ENCODE measurements around the gene CFAP210.
"Not testable (repeated sequence)": the region's sequence is repeated elsewhere in the genome, so short reads cannot be mapped to it uniquely, and the experiment has no call there.

The CFAP210 gene

DNA sequence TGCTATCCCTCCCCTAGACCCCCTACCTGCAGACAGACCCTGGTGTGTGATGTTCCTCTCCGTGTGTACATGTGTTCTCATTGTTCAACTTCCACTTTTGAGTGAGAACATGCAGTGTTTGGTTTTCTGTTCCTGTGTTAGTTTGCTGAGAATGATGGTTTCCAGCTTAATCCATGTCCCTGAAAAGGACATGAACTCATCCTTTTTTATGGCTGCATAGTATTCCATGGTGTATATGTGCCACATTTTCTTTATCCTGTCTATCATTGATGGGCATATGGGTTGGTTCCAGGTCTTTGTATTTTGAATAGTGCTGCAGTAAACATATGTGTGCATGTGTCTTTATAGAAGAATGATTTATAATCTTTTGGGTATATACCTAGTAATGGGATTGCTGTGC lies 78.2 kb downstream of the CFAP210 start:
- not testable (repeated sequence) for DNase-seq

DNA sequence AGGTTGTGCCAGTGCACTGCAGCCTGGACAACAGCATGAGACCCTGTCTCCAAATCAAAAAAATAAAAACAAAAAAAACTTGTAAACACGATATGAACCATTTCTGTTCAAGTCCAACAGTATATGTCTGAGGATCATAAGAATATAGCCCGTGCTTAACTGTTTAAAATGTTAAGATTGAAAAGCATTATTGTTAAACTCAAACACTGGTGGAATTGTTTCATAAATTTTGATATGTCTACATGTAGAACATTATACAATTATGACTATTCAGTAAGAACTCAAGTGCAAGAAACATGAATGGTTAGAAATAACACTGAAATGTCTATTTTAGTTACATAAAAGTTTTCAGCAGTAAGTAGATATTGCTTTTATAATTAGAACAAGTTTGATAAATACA lies 80.3 kb downstream of the CFAP210 start:
- DNase-seq: no peak

DNA sequence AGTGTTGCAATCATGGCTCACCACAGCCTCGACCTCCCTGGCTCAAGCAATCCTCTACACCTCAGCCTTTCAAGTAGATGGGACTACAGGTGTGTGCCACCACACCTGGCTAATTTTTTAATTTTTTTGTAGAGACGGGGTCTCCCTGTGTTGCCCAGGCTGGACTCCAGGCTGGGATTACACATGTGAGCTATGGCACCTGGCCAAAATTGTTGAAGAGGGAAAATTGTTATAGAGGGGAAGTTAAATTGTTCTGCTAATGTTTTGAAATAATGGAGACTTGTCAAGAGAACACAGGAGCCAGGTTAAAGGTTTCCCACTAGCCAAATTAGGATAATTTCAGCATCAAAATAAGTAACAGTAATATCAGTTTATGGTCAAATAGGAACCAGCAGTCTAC lies 84.9 kb downstream of the CFAP210 start:
- no peak for DNase-seq

- no peak for DNase-seq
These were observed 94.6 kb downstream of the CFAP210 start for GRCh38 chr2:169599568-169599967.

GRCh38 chr2:169598982-169599381 lies 95.2 kb downstream of the CFAP210 start:
- DNase-seq: no peak

DNA sequence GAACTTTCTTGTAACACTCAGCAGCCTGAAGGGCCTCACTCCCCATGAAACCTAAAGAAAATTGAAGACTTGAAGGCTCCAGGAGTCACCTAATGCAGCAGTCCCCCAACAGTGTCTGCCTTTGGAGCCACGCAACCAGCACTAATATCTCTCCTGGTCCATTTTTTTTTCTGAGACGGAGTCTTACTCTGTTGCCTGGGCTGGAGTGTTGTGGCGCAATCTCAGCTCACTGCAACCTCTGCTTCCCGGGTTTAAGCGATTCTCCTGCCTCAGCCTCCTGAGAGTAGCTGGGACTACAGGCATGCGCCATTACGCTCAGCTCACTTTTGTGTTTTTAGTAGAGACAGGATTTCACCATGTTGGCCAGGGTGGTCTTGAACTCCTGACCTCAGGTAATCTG lies 97.7 kb downstream of the CFAP210 start:
- not testable (repeated sequence) for DNase-seq

Measured in MV-4-11 (cell line).